HG02798 (cell line): Measurements from ENCODE around the gene MMP14.

Experiments used
- ATAC-seq: cut with Tn5 transposase; IDR thresholded peaks from one replicate; pipeline ENCODE4 v1.9.1; 2021; ENCODE audit warnings: mild to moderate bottlenecking; ENCODE audit not compliant: unreplicated experiment, poor library complexity

The MMP14 gene

DNA sequence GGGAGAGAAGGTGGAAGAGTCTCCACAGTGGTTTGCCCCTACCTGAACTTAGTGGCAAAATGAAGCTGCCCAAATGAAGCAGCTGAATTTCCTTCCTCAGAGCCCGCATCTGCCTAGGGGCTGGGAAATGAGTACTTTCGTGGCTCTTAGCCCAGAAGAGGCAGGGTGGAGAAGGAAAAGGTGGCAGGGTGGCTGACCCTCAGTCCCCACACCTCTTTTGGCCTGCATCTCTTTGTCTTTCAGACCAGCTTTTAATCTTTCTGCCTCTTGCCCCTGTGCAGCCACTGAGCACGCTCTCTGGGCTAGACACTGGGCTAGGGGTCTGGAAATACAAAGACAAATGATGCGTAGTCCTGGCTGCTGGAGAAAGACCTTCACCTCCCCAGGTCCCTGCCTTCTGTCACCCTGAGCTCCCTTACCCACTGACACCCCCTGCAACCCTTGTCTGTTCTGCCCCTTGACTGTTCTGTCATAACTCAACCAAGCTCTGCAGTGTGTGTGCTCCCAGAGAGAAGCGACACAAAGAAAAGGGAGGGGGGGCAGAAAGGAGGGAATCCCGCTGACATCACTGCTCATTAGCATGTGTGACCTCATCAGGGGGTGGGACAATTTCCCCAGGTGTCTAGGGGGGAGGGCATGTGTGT is 46.3 kb downstream of the MMP14 start:
- ATAC-seq: no peak

DNA sequence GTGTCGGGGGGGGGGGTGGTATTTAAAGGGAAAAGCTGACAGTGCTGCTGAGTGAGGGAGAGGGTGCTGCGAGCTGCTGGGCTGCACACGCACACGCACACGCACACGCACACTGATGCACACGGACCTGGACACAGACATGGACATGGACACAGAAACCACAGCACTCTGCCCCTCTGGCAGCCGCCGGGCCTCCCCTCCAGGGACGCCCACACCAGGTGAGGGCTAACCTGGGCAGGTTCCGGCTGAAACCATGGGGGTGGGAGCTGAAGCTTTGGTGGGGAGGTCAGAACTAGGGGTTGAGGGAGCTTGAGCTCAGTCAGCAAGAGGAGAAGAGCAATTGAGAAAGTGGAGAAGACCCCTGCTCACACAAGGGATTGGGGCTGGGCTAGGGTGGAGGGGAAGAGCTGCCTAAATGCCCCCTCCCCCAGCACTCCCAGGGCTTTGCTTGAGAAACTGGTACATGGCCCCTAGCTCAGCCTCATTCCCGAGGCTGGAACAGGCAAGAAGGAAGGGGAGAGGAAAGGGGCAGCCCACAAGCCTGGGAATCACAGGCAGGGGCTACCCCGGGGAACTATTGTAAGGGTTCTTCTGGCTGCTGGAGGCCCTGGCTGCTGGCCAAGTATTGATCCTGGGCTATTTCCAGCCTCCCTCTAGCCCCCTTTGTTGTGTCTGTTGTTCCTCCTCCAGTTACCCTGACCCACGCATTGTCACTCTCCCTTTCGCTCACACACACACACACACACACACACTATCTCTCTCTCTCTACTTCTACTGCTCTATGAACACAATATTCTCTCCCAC is 47.0 kb downstream of the MMP14 start, which contains the start of gene REM2:
REM2 (plus strand) TSS at position 50 of the 804 bp plus-strand sequence; CDS start at position 116, 66 bp downstream.
- no peak for ATAC-seq

- ATAC-seq: no peak
These were observed 47.8 kb downstream of the MMP14 start for GRCh38 chr14:22884076-22884737.

DNA sequence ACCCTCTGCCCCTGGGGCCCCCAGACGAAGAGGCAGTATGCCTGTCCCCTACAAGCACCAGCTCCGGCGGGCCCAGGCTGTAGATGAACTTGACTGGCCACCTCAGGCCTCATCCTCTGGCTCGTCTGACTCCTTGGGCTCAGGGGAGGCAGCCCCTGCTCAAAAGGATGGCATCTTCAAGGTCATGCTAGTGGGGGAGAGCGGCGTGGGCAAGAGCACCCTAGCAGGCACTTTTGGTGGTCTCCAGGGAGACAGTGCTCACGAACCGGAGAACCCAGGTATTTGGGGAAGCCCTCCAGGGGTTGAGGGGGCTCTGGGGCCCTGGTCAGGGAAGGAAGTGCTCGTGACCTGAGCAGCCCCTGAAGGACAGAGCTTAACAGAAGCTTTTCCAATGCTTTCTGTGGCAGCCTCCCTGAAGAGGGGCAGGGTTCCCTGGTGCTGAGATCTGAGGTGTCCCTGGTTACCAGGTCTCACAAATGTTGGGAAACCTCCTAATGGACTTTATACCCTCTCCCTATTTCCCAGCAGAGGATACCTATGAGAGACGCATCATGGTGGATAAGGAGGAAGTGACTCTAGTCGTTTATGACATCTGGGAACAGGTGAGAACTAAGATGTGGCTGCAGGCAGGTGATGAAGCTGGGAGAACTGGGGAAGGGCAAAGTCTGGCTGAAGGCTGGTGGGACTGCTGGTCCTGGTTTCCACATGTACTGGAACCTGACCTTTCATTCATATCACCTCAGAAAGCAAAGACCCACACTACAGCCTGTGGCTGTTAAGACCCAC is 48.5 kb downstream of the MMP14 start:
- no peak for ATAC-seq

- ATAC-seq: no peak
These were observed 49.6 kb downstream of the MMP14 start for GRCh38 chr14:22885975-22886374.

- peak; percentile 58 for ATAC-seq
These were observed 50.3 kb downstream of the MMP14 start for GRCh38 chr14:22886500-22887259.

DNA sequence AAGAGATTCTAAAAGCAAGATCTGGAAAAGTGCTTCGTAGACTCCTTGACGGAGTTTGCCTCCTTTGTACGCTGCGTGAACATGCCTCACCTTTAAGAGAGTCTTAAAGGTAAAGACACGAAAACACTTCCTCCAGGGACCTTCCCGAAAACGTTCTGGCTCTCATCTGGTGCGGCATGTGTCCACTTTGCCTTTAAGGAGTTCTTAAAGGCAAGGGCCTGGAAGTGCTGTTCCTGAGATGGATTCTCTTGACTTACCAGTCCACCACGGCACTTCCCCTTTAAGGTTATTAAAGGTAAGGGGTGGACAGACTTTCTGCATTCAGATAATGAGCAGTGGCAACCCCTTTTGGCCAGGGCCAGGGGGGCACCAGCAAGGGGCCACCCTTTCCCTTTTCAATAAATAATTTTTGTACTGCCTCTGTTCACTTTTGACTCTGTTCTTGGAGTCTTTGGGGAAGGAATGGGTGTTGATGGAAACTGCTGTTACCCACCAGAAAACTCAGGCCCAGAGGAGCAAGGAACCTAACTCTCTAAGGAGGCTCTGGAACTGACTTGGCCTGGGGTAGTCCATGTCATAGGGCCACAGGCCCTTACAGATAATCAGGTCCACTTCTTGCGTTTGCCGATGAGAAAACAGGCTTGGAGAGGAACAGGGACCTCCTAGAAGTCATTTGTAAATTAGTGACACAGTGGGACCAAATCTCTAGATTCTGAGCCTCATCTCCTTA is 51.0 kb downstream of the MMP14 start:
- ATAC-seq: peak; percentile 42

- ATAC-seq: peak; percentile 48
These were observed 51.6 kb downstream of the MMP14 start for GRCh38 chr14:22887990-22888378.

GRCh38 chr14:22888662-22889061 is 52.3 kb downstream of the MMP14 start:
- no peak for ATAC-seq

DNA sequence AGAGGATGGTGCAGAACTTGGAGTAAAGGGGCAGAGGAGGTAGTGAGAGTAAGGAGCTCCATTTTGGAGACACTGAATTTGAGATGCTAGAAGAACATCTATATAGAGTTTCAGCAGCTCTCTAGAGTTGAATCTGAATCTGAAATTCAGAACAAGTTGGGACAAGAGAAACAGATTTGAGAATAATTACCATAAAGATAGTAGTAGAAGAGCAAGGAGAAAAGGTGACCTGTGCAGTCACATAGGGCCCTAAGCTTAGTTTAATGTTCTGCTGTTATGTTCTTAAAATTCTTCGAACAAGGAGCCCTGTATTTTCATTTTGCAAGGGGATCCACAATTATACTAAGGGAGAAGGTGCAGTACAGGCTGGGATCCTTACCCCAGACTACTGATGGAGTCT is 54.0 kb downstream of the MMP14 start:
- no peak for ATAC-seq

GRCh38 chr14:22892488-22892887 is 56.1 kb downstream of the MMP14 start:
- no peak for ATAC-seq

- no peak for ATAC-seq
These were observed 57.3 kb downstream of the MMP14 start for GRCh38 chr14:22893706-22894105.

GRCh38 chr14:22895402-22895801 is 59.0 kb downstream of the MMP14 start:
- ATAC-seq: no peak

GRCh38 chr14:22896356-22896755 is 60.0 kb downstream of the MMP14 start:
- no peak for ATAC-seq

DNA sequence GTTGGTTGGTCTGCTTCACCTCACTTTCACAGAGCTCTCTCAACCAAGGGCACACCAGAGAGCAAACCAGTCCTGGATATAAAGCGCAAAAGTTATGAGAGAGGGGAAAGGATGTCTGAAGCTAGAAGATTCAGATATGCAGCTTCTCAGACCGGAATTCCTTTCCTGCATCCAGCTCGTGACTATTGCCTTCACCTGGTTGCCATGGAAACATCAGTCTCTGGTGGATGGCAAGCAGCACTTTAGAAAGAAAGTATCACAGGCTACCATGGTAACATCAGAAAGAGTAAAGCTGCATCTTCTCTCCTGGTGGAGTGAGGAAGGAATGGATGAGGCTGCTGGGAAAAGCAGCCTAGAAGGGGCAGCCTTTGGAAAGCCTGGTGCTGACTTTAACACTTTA is 60.4 kb downstream of the MMP14 start:
- no peak for ATAC-seq

DNA sequence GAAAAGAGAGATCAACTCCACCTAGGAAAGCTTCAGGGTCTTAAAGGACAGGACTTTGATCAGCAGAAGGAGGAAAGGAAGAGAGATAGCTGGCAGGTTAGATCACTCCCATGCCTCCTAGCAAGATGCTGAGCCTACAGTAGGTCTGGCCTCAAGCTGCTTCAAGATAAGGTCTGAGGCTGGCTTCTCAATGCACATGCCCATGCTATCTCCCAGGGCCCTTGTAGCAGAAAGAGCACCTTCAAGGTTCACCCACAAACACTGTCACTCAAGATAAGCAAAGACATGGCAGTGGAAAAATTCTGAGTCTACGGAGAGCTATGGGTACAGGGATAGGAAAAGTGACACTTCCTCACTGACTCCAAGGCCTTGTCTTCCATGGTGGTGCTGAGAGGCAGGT is 61.0 kb downstream of the MMP14 start:
- no peak for ATAC-seq
